NCI-H1694 treated with DMSO at 0.1 percent for 48 hours (cell line): ENCODE results near the gene KRT76.

Experiments used
- DNase-seq: peaks from one replicate; lab custom pipeline; 2025; lab: John Stamatoyannopoulos, UW

KRT76 gene

DNA sequence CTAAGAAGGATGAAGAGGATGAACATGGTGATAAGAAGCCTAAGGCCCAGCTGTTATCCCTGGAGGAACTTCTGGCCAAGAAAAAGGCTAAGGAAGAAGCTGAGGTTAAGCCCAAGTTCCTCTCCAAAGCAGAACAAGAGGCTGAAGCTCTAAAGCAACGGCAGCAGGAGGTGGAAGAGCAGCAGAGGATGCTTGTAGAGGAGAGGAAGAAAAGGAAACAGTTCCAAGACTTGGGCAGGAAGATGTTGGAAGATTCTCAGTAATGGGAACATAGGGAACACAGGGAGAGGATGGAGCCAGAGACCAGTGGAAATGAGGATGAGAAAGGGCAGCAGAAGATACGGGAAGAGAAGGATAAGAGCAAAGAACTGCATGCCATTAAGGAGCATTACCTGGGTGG is 46.4 kb downstream of the KRT76 start:
- no peak for DNase-seq

- DNase-seq, result no peak
Observed at GRCh38 chr12:52730383-52730782, 46.8 kb downstream of the KRT76 start.

- no peak for DNase-seq
Observed at GRCh38 chr12:52729147-52729546, 48.0 kb downstream of the KRT76 start.

GRCh38 chr12:52728374-52728773 is 48.8 kb downstream of the KRT76 start:
- DNase-seq, result no peak

DNA sequence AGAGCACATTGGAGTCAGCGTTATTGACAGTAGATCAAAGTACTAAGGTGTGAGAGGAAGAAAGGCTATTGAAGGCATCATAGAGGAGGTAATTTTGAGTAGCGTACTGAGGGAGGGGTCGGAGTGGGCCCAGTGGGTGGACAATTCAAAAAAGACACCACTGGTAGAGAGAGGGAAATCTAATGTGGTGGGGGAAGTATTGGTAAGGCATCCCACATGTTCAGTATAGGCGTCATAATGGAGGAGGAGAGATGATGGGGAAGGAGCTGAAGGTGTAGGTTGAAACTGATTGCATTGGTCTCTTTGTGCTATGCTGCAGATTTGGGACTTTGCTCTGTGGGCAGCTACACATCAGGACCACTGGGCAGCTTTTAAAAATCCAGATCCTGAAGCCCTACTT is 50.1 kb downstream of the KRT76 start:
- no peak for DNase-seq

GRCh38 chr12:52726451-52726850 is 50.7 kb downstream of the KRT76 start:
- no peak for DNase-seq

GRCh38 chr12:52724384-52724783 is 52.8 kb downstream of the KRT76 start:
- no peak for DNase-seq

DNA sequence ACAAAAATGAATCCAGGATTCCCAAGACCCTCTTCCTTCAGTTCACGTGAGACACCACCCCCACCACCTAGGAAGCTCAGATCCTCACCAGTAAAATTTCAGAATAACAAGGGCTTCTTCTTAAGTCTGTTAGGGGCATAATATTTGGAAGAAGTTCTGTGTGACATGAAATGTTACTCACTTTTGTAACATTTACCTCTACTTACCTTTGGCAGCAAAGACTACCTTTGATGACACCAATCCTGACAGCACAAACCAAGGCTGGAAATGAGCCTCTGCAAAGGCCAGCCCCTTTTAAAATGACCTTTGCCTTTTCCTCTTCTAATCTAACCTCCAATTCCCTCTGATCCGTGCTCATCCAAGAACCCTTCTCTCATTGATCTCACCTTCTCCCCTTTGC is 54.5 kb downstream of the KRT76 start:
- no peak for DNase-seq

- no peak for DNase-seq
Observed at GRCh38 chr12:52721838-52722470, 55.2 kb downstream of the KRT76 start.

GRCh38 chr12:52720365-52720886 is 56.7 kb downstream of the KRT76 start:
- DNase-seq, result no peak
